ENCODE results near the gene UCHL1.

- TF ChIP-seq CTCF (IDR thresholded peaks at IDR 0.05) (no peak), POLR2A (IDR thresholded peaks at IDR 0.05) (no peak)
Observed at GRCh38 chr4:41303372-41304118, 46.8 kb downstream of the UCHL1 start.

All from Peyer's patch (tissue), 4 donors.